ENCODE data around the gene ASAP2.

The ASAP2 gene

DNA sequence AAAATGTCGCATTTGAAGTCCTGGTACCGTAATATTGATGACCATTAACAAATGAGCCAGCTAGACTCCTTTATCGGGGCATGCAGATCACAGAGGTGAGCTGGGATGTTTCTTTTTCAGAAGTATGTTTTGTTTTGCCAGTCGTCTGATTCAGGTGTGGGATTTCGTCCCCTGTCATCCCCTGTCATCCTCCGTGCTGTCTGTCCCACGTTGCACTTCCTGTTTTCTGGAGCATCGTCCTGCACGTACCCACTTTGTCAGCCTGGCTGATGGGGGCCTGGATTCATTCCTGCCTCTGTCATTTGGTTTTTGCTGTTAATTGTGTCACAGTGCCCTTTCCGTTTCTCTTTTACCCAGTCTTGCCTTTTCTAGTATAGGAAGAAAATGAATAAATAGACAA is 72.8 kb downstream of the ASAP2 start:
- DNase-seq = no peak

DNA sequence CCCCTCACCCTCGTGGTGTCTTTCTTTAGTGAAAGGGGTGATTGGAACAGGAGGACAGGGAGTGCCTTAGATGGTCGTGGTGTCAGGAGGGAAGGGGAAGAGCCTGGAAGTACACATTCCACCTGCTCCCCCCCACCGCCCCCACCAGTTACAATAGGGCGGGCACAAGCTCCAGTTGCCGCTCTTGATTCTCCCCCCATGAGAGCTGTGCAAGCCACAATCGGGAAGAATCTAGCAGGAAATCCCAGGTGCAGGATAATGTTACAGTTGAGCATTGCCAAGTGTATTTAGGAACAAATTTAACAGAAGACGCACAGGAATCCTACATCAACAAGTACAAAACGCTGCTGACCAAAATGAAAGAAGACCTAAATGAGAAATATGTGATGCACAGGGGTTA is 73.6 kb downstream of the ASAP2 start:
- DNase-seq = no peak

DNA sequence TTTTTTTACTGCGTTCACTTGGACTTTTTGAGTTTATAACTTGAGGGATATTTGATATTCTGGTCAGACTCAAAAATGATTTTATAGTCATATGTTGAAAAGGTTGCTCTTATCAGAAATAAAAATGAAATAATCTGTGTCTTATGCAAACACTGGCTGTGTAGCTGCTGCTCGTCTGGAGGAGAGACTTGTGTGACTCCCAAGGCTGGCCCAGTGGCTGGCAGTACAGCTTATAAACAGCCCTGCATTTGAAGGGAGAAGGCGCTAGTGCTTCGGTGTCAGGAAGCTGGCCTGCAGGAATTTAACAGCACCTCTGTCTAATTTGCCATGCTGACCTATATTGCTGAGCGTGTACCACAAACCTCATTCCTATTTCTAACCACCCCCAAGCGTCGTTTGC is 74.5 kb downstream of the ASAP2 start:
- DNase-seq = no peak

DNA sequence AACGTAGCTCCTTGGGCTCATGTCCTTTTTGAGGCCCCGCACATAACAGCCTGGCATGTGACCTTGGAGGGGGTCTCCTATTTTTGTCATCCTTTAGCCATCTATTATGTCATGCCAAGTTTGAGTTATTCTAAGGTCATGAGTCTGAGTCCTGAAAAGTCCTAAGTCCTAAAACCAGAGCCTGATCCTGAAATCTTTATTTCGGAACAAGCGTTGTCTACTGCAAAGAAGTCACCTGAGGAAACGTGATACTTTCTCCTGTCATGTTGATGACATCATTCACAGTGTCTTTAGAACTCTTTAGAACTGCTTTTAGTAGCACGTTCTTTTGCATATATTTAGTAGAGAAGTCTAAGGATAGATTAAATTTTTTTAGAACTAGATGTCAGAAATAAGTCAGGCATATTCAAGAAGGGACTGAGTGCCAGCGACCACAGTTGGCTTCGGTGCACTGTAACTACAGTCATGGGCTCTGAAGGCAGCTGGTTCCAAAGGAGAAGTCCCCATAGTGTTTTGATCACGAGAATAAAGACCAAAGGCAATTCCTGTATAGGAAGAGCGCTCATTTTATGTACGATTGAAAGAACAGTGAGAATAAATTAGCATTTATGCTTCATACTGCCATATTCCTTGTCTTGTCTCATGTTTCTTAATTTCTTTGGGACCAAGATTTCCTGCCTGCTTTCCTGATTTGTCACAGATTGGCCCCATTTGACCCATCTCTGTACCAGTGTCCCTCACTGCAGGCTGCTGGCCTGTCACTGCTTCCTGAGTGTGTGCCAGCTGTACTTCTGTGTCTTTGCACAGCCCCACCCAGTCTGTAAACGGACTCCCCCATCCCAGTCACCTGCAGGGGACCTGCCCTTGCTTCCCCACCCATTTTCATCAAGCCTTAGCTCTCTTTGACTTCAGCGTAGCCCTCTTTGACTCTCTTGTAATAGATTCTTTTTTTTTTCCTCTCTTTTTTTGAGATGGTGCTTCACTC is 75.8 kb downstream of the ASAP2 start:
- DNase-seq = no peak

DNA sequence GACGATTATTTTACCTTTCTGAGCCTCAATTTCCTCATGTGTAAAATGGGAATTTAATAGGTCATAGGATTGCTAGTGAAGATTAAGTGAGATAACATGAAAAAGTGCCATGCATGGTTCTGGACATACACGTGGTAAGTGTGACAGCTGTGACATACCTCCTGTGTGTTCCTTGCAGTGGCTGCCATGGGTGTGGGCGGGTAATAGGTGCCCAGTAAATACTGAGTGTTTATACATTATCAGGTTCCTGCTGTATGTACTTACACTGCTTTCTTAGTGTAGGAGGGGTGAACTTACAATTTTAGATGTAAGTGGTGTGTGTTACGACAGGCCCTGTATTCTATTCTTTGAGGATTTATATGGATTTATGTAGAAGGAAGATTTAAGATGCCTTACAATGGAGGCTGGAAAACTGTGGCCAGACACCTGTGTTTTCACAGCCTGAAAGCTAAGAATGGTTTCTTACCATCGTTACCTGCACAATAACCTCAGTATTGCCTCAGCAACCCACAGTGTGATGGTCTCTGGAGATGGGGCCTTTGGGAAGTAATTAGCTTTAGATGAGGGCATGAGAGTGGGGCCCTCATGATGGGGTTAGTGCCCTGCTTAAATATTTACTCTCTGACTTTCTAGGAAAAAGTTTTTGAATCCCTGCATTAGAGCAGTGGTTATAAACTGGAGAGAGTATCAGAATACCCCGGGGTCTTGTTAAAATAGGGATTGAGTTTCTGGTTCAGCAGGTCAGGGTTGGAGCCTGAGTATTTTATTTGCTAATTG is 78.1 kb downstream of the ASAP2 start:
- no peak for DNase-seq

DNA sequence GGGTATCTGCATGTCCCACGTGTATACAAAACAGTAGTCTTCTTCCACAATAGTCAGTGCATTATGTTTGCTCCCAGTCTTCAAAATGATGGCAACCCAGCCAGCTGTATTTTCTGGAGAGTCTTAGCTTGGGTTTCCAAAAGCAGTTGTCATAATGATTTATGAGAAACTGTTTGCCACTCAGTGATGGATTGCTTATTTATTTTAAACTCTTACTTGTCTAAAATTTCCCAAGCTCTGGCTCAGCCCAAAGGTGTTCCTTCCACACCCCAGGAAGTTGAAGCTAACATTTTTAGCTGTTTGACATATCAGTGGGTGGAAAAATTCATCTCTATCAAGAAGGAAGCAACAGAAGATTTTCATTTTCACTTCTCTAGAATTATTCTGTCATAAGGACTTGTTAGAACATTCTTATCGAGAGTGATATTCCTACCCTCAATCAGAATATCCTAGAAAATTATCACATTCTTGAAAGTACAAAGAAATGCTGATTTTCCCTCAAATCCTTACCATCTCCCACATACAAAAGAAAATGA is 78.8 kb downstream of the ASAP2 start:
- DNase-seq = no peak

DNA sequence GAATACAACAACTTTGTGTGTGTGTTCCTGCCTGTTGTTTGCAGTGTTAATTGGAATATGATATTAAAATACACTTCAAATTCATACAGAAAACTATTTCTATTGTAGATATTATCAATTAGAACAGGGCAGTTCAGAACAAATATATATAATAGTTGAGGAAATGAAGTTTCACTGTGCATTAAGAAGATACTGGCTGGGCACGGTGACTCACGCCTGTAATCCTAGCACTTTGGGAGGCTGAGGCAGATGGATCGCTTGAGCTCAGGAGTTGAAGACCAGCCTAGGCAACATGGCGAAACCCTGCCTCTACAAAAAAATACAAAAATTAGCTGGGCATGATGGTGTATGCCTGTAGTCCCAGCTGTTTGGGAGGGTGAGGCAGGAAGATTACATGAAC is 79.3 kb downstream of the ASAP2 start:
- DNase-seq = no peak

DNA sequence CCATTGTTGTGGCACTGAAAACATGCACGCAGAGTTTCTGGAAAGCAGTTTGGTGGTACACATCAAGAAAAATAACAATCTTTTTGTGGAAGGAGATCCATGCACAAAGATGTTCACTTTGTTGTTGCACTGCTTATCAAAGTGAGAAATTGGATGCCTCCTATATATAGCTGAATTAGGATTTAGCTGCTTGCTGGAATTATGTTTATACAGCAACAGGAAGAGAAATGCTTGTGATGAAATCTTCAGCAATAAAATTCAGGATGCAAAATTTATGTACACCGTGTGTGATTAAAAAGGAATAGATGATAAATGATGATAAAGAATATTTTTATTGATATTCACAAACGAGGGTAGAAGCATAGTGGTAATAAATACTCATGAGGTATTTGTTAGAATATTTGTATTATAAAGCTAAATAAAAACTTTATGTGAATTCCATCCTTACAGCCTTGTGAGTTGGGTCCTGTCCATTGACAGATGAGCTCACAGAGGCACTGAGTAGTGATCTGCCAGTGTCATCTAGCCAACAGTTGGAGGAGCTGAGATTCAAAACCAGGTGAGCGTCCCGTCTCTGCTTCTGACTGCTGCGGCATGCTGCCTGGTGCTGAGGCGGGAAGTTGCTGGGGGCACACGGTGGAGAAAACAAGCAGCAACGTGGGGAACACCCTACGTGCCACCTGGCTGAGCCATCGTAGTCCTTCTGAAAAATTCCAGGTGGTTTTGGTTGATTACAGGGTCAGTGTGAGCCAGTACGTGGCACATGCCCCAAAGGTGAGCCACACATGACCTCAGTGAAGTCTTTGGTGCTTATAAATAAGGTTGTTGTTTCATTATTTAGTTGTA is 80.2 kb downstream of the ASAP2 start:
- DNase-seq = no peak

DNA sequence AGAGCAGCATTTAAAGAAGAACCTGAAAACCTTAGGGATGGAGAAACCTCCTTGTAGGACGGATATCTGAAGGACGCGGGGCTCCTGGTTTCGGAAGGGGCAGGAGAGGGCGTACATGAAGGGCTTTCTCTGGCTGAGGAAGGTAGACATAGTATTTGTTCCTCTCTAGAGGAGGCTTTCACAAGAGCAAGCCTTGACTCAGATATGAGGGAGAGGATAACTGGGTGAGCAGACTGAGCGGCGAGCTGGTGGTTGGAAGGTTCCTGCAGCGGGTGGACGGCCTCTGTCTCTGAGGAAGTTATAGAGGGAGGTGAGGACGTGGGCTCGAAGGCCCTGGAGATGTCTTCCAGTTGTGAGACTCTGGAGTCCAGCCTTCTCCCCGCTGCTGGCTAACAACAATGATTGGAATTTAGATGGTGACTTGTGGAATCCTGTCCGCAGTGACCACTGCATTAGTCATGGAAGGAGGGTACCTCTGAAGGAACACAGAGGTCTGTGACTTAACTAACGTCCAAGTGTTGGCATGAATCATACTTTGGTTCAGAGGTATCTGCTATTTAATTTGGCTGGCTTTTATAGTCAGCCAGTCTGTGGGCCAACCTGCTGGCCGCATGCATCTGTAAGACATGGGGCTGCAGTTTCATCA is 80.9 kb downstream of the ASAP2 start:
- DNase-seq = no peak

DNA sequence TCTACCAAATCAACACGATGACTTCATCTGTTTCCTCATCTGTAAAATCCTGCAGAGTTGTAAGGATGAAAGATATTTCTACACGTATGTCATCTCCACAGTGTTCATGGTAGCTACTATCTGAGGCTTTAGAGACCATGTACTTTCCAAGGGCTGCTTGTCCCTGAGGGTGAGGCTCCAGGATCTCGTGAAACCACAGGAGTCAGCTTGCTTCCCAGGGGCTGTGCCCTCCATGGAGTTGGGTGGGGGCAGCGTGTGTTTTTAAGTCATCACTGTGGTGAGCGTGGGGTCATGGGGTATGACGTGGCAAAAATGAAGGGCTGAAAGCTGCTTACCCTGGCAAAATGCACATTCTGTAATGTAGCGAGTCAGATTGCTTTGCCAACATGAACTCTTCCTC is 81.6 kb downstream of the ASAP2 start:
- no peak for DNase-seq

DNA sequence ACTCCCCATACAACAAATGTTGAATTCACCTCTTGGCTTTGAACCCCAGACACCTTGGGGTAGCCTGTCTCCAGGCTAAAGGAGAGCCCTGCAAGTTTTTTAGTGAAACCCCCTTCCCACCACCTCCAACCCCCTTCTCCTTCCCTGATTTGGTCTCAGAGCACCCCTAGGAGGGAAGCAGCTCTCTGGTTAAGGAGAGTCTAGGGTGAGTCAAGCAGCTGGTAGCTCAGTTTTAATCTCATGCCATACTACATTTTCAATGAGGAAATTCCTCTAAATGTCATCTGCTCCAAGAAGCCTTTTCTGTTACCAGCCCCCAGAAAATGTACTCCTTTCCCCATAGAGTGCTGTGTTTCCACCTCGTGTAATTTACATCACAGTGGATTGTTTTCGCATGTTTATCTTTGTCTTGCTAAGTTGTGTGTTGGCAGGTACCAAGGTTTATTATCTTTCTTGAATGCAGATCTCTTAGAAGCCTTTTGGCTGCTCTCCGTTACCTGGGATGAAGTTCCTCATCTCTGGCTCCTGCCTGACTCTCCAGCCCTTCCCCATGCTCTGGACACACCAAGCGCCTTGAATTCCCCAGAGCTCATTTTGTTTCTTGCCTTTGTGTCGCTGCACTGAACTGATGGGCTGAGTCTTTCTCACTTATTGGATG is 82.2 kb downstream of the ASAP2 start:
- DNase-seq = no peak

DNA sequence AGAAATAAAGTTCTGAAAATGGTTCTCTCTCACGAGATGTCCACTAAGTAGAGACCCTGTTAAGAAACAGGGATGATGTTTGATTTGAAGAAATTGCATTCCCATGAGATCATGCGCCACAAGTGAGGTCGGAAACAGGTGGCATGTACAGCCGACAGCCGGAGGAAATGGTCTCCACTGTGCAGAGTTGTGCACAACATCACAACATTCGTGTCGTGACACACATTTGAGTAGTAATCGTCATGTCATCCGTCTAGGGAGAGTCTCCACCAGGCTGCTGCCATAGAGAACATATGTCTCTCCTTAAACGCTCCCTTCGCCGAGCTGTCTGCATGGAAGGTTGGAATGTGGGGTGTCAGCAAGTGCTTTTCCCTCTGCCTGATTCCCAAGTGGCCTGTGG is 84.7 kb downstream of the ASAP2 start:
- no peak for DNase-seq

DNA sequence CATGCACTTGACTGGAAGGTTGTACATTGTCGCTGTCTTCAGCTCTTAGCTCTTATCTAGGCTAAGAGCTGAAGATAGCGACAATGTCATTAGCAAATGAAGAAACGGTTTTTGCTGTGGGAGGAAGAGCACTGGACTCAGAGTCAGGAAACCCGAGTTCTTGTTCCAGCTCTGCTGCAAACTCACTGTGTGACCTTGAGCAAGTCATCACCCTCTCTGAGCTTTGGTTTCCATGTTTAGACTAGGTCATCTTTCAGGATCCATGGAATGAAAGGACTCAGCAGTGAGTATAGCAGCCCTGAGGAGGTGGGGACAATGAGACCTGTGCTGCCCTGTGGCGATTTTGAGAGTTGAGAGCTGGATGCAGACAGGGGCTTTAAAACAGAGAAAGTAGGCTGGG is 85.3 kb downstream of the ASAP2 start:
- no peak for DNase-seq

DNA sequence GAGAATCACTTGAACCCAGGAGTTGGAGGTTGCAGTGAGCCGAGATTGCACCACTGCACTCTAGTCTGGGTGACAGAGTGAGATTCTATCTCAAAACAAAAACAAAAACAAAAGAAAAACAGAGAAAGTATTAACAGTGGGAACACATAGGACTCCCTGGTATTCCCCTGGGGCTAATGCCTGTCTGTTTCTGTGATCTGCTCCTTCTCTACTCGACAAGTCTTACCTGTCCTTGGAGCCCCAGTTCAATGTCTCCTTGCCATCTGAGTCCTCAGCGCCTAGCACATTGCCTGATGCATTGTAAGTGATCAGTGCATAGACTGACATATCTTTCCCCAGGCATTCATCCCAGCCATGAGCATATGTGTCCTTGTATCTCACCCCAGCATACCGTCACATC is 85.8 kb downstream of the ASAP2 start:
- DNase-seq = no peak

DNA sequence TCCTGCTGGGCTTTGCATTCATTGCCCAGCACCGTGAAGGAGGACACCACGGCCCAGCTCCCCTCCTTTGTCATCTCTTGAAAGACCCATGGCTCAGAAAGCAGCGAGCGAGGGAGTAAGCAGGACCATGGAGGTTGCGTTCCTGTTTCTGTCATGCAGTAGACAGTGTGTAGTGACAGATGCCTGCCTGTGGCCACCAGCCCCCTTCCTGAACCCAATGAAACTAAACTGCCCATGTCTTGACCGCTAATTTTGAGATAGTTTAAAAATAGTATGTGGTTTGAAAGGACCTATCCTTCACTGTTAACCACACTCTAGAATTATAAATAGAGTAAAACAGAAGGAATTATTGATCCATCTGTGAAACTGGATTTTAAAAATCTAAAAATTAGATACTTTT is 88.2 kb downstream of the ASAP2 start:
- no peak for DNase-seq

DNA sequence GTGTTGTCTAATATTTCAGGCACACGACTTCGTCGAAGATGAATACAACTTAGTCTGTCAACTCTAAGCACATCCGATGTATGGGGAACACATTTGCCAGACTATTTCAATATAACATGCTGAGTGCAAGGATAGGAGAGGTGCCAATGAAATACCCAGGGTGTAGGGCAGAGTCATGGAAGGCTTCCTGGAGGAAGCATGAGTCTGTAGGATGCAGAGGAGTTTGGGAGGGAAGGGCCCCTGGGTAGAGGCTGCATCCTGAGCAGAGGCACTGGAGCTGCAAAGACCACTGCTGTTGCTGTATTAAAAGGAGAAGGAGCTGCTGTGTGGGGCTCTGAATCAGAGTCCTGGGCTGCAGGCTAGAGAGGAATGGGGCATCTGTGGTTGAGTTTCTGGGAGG is 89.9 kb downstream of the ASAP2 start:
- no peak for DNase-seq

DNA sequence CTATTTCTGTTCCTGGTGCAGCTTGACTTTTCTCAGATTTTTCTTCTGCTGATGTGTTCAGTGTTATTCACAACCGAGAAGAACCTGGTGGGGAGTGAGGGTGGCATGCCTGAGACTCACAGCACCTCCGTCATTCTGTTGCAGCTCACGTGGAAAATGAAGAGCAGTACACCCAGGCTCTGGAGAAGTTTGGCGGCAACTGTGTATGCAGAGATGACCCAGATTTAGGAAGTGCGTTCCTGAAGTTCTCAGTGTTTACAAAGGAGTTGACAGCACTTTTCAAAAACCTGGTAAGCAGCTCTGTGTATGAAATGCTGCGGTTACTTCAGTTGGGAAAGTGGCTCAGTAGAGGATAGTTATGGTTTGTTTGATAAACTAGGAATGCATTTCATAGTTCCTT is 90.5 kb downstream of the ASAP2 start:
- no peak for DNase-seq

DNA sequence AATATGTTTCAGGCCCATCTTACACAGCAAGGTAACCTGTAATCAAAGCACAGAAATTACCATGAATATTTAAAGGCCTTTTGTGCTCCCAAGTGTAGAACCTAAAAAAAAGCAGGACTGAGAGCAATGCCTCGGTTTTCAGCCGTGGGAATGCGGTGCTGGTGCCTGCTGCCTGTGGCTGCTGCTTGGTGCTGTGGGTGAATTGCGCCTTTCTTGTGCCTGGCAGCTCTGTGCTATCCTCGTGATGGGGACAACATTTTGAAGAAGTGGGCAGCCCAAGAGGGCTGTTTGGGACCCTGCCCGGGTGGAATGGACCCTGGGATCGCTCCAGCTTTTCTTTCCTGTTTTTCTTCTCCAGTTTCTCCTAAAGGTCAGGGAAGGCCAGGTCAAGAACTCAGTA is 91.2 kb downstream of the ASAP2 start:
- no peak for DNase-seq

DNA sequence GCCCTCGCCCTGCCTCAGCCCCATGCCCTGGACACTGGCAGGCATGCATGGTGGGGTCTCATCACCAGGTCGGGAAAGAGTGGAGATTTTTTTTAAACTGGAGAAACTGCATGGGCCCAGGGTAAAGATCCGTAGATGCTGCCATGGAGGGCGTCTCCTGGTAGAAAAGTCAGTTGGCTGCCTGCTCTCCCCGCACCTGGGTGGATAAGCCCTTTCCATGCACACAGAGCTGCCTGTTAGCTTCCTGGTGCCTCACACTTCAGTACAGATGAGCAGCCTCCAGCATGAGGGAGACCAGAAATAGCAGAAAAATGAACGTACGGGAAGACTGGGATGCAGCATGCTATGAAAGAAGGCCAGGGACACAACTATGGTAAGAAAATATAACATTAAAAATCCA is 92.0 kb downstream of the ASAP2 start:
- DNase-seq = no peak

DNA sequence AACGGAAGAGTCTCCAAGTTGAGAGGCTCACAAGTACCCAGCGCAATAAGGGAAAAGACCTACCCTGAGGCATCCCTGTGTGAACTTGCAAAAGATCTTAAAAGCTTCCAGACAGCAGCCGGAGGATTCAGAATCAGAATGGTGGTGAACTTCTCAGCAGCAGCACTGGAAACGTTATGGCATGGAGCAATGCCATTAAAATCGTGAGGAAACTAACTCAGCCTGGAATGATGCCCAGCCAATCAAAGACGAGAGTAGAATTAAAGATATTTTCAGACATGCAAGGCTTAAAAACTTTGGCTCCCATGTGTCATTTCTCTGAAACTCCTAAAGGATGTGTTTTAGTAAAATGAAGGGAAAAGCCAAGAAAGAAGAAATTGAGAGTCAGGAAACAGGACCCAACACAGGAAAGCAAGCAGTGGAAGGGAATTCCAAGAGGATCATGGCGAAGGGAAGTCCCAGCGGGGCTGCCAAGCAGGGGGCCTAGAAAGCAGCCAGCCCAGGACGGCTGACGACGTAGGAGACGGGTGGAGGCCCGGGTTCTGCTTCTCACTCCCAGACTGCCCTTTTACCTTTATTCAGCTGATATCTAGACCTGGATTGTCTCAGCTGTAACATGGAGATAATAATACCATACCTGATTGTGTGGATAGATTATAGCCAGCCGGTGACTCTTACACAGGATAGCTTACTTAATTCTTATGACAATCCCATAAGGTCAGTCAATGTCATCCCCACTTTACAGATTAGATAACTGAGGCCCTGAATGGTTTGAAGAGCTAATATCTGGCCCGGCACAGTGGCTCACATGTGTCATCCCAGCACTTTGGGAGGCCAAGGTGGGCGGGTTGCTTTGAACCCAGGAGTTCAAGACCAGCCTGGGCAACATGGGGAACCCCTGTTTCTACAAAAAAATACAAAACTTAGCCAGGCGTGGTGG is 92.8 kb downstream of the ASAP2 start:
- DNase-seq = no peak

DNA sequence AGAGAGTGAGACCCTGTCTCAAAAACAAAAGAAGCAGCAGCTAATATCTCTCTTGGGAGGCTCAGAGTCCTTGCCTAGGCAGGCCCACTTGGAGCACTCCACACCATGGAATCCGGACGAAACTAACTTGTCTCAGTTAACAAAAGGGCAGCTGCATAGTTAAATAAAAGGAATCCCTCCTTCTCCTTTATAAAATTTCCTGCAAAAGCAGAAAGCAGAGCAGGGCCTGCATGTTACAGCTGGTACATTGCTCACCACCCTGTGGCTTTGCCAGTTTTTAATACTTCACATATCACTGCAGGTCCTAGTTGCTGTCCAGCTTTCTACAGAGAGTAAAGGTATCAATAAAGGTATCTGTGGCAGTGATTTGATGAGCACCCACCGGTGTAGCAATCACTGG is 93.6 kb downstream of the ASAP2 start:
- no peak for DNase-seq
